Peyer's patch (tissue), 4 donors: ENCODE results near the gene RASA1.

Experiments
- POLR2A ChIP-seq, 2 donors: fragments of 450-650 bp; IDR thresholded peaks; one replicate each; pipeline ENCODE4 v1.5.1; 2017; ENCODE audit warnings: antibody characterized with exemption in 2 of 2, mild to moderate bottlenecking in 2 of 2, moderate library complexity in 2 of 2
- TF ChIP-seq, protein P1 (sequence below), 6 experiments: fragments of 450-650 bp in 4 of 6; fragments of 200-600 bp in 2 of 6; sonication (generic) in 1 of 6; IDR thresholded peaks; one replicate each; pipeline ENCODE4 v1.5.1; 2017 to 2019; ENCODE audit warnings: antibody characterized with exemption in 6 of 6, mild to moderate bottlenecking in 3 of 6, moderate library complexity in 1 of 6

DNA sequence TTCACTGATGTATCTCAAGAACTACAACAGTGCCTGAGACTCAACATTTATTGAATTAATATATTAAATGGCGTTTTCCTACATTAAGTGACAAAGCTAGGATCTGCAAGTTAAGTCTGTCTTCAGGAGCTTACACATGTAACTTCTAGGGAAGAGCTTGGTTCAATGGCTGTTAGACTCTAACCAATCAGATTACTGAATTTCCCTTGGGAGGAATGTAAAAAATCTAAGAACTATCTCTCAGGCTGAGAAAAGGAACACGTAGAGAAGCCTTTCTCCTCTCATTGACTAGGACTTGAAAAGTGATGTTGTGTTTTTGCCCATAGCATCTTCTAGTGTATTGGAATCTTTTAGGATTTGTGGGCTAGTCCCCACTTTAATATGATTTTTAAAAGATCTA is 91.4 kb downstream of the RASA1 start:
- TF ChIP-seq, protein P1, sequence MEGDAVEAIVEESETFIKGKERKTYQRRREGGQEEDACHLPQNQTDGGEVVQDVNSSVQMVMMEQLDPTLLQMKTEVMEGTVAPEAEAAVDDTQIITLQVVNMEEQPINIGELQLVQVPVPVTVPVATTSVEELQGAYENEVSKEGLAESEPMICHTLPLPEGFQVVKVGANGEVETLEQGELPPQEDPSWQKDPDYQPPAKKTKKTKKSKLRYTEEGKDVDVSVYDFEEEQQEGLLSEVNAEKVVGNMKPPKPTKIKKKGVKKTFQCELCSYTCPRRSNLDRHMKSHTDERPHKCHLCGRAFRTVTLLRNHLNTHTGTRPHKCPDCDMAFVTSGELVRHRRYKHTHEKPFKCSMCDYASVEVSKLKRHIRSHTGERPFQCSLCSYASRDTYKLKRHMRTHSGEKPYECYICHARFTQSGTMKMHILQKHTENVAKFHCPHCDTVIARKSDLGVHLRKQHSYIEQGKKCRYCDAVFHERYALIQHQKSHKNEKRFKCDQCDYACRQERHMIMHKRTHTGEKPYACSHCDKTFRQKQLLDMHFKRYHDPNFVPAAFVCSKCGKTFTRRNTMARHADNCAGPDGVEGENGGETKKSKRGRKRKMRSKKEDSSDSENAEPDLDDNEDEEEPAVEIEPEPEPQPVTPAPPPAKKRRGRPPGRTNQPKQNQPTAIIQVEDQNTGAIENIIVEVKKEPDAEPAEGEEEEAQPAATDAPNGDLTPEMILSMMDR (IDR thresholded peaks at IDR 0.05) = no peak
- TF ChIP-seq POLR2A (IDR thresholded peaks at IDR 0.05) = no peak
